GM12874 (cell line): ENCODE results near the gene SUMF1.

Experiments
- CTCF ChIP-seq: IDR thresholded peaks from 2 replicates; pipeline ENCODE4 v1.5.1; 2011; ENCODE audit warnings: low read depth, mild to moderate bottlenecking, control low read depth, low read length, moderate library complexity; ENCODE audit not compliant: insufficient read depth

Gene SUMF1

GRCh38 chr3:4504340-4505261 is 37.5 kb upstream of the SUMF1 start:
- TF ChIP-seq CTCF = no peak

DNA sequence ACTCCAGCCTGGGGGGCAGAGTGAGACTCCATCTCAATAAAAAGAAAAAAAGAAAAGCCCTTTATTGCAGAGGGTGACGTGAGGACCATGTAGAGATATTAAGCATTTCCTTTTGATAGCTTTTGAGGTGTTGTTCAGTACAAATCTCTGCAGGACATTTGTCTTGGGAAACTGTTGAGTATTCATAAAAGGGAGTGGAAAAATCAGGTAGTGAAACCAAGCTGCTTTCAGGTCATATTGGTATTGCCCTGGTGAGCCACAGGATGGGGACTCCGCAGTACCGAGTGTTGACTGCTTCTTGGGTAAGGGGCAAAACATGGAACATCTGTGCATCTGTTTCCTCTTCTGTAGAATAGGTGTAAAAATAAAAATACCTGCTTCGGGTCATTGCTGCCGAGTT is 36.0 kb upstream of the SUMF1 start:
- TF ChIP-seq CTCF = no peak

- TF ChIP-seq CTCF = no peak
Measured at GRCh38 chr3:4501927-4502326, 34.9 kb upstream of the SUMF1 start.

- TF ChIP-seq CTCF = no peak
Measured at GRCh38 chr3:4501437-4501836, 34.4 kb upstream of the SUMF1 start.

- no peak for TF ChIP-seq CTCF
Measured at GRCh38 chr3:4498446-4498845, 31.4 kb upstream of the SUMF1 start.

GRCh38 chr3:4497843-4498324 is 30.8 kb upstream of the SUMF1 start:
- no peak for TF ChIP-seq CTCF

GRCh38 chr3:4497005-4497692 is 30.1 kb upstream of the SUMF1 start:
- no peak for TF ChIP-seq CTCF
